ENCODE data around the gene PHLDB3. TPM values are rescaled to one million over a fixed set of nuclear protein-coding genes. Genes with fewer than 3 reads are reported as not detected.
A peak's percentile ranks its signal among the peaks of the same experiment; 100 is the strongest.

Gene PHLDB3
- total and polyA plus RNA-seq, 2 donors (not counting 3 experiments of a cell fraction or from before 2014, with no cell fraction given), result 5.5 to 12.0 TPM

DNA sequence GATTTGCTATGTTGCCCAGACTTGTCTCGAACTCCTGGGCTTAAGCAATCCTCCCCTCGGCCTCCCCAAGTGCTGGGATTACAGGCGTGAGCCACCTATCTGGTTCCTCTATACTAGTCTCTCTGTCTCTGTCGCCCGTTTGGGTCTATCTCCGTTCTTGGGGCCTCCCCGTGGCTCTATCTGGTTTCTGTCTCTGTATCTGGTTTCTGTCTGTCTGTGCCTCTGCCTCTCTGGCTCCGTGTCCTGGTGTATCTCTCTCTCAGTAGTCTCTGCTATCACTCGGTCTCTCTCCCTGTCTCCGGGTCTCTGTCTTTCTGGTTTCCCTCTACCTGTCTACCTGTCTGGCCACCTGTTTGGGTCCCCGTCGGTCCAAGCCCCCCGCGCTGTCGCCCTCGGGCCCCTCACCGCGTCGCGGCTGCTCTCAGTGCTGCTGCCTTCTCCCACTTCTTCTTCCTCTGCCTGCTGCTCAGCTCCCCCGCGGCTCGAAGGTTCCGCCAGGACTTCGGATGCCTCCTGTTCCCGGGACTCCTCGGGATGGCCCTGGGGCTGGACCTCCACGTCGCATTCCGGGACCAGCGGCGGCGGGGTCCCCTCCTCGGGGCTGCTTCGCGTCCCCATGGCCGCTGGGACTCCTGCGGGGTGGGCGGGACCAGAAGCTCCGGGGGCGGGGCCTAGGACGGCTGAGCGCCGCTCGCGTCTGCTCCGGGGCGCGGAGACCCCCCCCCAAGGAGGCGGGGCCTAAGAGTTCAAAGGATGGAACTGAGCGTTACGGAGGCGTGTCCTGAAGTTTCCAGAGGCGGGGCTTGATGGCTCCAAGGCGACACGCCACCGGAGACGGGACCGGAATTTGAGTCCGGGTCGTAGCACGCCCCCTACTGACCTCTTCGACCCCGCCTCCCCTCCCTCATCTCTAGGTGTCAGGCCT is 783 bp downstream of the PHLDB3 start:
- H3K79me2 ChIP-seq (ENCODE audit: control insufficient read depth, insufficient read depth, low read length), result no peaks in the 10 kb centered on the region
- ChIA-PET CTCF (interaction anchor here (0.7 to 3.0 kb wide), 13 partner anchors 16 to 1063 kb away, joined by 3 to 47 read pairs (median 4); partner anchors contain the start of genes ETHE1 and ZNF575), POLR2A (no interaction called here)
- peak overlapping the region; percentile 31 for H3K27ac ChIP-seq (ENCODE audit: insufficient read depth, low read depth, low read length)
- intact Hi-C loops (cut with micrococcal nuclease) (loop anchor here (1.0 to 2.0 kb wide), 4 partner anchors 23 to 56 kb away; partner anchors contain the start of gene ETHE1), dilution Hi-C loops (cut with MboI; ENCODE audit: extremely low pct_ligation_motif_present, low sequenced_read_pairs) (no loop called here)
- H3K9ac ChIP-seq (replicated peaks; ENCODE audit: extremely low read depth, insufficient read depth, low read length), result peak overlapping the region; percentile 32
- H3K36me3 ChIP-seq (ENCODE audit: control insufficient read depth in 2 of 2, extremely low read depth in 1 of 2, insufficient read depth in 2 of 2, low read length in 2 of 2), result peaks cover 0 to 4% of the 10 kb centered on the region in 2 experiments
- TF ChIP-seq FOS (IDR thresholded peaks at IDR 0.05; ENCODE audit: borderline replicate concordance, insufficient read depth, low read length) (no peak), JUN (IDR thresholded peaks at IDR 0.05; ENCODE audit: borderline replicate concordance, insufficient read depth, insufficient read length, low read depth) (no peak), EZH2 (IDR thresholded peaks at IDR 0.05; ENCODE audit: borderline replicate concordance, low read depth, low read length, severe bottlenecking) (no peak), POLR2AphosphoS5 (IDR thresholded peaks at IDR 0.05; ENCODE audit: insufficient read depth, low read depth, low read length) (peak; percentile 13), MYC (IDR thresholded peaks at IDR 0.05; ENCODE audit: low read depth, low read length) (no peak), MAX (IDR thresholded peaks at IDR 0.05; ENCODE audit: insufficient read depth, insufficient read length) (no peak), CTCF (IDR thresholded peaks at IDR 0.05; ENCODE audit: extremely low read depth in 1 of 2, insufficient read depth in 1 of 2, low read depth in 1 of 2, low read length in 2 of 2) (peak in 1 of 2 donors; percentile 16)
- DNase-seq (ENCODE audit: low read depth, low spot score) (peak; percentile 95), FAIRE-seq (peak; percentile 94)
- H2AFZ ChIP-seq (ENCODE audit: low read depth, low read length), result peak overlapping the region; percentile 94
- H3K4me2 ChIP-seq (ENCODE audit: insufficient read depth, low read length), result peak overlapping the region; percentile 83
- H3K9me1 ChIP-seq (replicated peaks; ENCODE audit: control insufficient read depth, extremely low read depth, insufficient read depth, low read length), result no peaks in the 10 kb centered on the region
- no peaks in the 10 kb centered on the region for H3K27me3 ChIP-seq (ENCODE audit: control insufficient read depth in 2 of 2, insufficient read depth in 2 of 2, low read length in 2 of 2)
- H4K20me1 ChIP-seq (replicated peaks; ENCODE audit: control insufficient read depth, extremely low read depth, insufficient read depth, low read length), result no peaks in the 10 kb centered on the region
- BruUV-seq (replicated peaks), result no TSS peak
- no peaks in the 10 kb centered on the region for H3K9me3 ChIP-seq (replicated peaks; ENCODE audit: control insufficient read depth, insufficient read depth, low read length)
- peaks cover 11% of the 10 kb centered on the region for H3K4me1 ChIP-seq (ENCODE audit: control insufficient read depth, extremely low read depth, insufficient read depth, low read length)
- H3K4me3 ChIP-seq (replicated peaks in 1 of 3; ENCODE audit: insufficient read depth in 1 of 3, low read depth in 1 of 3, low read length in 3 of 3), result peak overlapping the region; percentile 42 to 66 (median 49)
